Fibroblast of skin of left quadriceps (primary cell): ENCODE results near the gene LRRTM3.

ENCODE experiments used
- DNase-seq, 2 experiments: peaks; one replicate each; pipeline ENCODE4 v3.0.0-alpha.2; 2013; ENCODE audit warnings: low read depth in 2 of 2

Gene LRRTM3

DNA sequence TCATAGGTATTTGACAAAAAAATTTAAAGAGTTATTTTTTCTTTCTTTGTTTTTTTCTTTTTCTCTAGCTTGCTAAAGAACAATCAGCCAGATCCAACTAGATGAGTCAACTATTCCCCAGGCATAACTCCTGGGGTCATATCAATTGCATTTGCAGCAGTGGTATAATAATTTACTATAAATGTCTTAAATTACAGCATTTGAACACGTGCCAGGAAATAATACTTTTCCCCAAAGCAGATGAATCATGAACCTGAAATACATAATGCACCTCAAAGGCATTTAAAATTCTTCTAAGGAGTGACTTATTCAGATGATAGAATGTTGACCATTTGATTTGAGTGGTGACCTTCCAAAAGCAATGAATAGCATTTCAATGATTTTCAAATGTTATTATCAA lies 190.1 kb downstream of the LRRTM3 start:
- peak; percentile 51 to 57 for DNase-seq

DNA sequence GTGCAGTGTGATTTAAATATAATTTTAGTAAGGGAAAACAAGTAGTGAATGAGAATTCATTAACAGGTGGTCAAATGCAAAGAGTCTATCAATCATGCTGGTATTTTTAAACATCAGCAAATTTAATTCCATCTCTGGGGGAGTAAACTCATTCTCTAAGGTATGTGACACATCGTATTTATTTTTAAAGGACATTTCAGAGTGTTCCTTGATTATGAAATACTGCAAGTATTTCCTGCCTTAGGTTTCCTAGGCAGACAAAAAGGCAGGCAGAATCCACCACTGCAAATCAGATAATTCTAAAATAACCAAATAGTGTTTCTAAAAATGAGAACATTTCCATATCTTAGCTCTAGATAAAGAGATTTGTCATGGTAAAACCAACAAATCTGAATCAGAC lies 193.8 kb downstream of the LRRTM3 start:
- DNase-seq = no peak

DNA sequence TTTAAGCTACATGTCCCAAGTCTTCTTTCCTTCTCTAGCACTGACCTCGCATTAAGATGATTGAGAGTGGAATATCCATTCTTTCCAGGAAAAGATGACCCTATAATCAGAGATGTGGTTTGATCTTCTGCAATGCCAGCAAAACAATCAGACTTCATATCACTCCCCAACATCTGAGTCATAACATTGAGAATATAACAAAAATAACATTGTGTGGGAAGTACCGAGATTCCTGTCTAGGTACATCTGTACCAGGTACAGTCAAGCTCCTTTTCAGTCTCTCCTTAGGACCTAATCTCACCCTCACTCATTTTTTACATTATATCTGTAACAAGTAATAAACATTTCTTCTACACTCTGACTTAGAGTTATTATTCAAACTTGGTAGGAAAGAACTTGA lies 201.6 kb downstream of the LRRTM3 start:
- no peak for DNase-seq

DNA sequence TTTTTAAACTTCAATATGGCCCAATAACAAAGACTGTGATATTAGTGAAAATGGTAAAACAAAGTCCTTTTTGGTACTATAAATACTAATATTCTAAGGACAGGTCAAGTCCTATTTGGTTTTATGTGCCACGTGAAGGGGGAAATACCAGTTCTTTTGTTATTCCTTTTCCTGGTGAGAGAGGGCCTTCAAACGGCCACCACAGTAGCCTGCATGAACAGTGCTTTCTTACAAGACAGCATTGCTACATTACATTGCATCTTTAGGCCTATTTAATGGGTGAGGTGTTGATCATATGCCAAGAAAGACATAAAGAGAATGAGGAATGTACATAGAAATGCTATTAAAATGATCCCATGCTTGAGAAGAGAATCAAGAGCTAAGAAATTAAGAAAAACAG lies 214.8 kb downstream of the LRRTM3 start:
- DNase-seq = no peak

DNA sequence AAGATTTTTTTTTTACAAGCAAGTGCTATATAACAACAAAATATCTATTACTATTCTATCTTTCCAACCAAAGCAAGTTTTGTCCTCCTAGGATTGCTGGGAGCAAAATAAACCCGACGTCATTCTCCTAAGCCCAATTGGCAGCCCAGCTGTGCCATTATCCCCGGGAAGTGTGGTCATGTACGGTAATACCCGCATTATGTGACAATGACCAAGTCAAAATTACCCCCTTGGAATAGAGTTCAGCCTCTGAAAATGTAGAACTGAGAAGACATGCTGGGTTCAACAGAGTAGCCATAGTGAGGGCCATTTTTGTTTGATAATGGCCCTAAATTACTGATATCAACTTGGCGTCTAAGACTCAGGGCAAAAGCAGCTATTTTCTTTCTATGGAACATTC lies 215.5 kb downstream of the LRRTM3 start:
- no peak for DNase-seq

DNA sequence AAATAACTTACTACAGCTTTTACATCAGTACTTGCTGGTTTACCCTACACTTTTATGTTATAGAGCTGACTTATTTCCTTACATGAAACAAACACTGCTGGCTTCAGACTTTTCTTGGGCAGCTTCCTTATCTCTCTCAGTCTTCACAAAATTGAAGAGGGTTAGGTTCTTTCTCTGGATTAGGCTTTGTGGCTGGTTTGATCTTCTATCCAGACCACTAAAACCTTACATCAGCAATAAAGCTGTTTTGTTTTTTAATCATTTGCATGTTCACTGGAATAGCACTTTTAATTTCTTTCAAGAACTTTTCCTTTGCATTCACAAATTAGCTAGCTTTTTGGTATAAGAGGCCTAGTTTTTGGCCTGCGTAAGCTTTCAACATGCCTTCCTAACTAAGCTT lies 218.7 kb downstream of the LRRTM3 start:
- DNase-seq = no peak
